Neural progenitor cell (in vitro differentiated cells): Measurements from ENCODE around the gene CYSTM1.

Source experiments
- EZH2 ChIP-seq: fragments of 200-600 bp; sonication (generic); IDR thresholded peaks from 2 replicates; pipeline ENCODE4 v1.6.1; 2017; ENCODE audit warnings: antibody characterized with exemption, mild to moderate bottlenecking, moderate library complexity
- EZH2phosphoT487 ChIP-seq: fragments of 200-600 bp; sonication (generic); IDR thresholded peaks from 2 replicates; pipeline ENCODE4 v1.6.1; 2017; ENCODE audit warnings: antibody characterized with exemption
- TF ChIP-seq, protein P1 (sequence below): fragments of 200-600 bp; sonication (generic); IDR thresholded peaks from 2 replicates; pipeline ENCODE4 v1.5.1; 2017; ENCODE audit warnings: antibody characterized with exemption, mild to moderate bottlenecking

DNA sequence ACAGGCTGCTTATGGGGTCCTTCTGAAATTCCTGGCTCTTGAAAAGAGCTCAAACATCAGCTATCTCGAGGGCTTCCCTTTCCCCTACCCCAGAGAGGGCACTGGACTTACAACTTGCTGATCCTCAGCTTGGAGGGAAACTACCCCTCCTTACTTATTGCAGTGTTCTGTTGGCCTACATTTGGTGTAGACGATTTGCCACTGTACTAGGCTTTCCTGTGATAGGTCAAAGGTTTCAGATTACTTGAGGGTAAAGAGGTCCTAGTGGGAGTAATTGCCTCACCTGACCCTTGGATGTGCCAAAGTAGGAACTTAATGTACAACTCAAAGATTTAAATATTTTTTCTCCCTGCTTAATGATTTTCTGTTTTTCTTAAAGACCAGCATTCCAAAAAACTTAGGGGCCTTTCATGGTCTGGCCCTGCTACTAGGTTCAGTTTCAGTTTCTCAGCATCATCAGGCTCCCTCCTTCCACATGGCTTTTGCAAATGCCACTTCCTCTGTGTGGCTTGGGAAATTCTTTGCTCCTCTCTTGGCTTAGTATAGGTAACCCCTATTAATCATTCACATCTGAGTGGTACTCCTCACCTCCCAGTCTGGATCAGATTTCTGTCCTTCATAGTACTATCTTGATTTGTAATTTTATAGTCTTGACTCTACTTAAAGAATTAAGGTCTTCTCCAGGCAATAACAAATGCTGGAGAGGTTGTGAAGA lies 32.4 kb downstream of the CYSTM1 start:
- TF ChIP-seq, protein P1, sequence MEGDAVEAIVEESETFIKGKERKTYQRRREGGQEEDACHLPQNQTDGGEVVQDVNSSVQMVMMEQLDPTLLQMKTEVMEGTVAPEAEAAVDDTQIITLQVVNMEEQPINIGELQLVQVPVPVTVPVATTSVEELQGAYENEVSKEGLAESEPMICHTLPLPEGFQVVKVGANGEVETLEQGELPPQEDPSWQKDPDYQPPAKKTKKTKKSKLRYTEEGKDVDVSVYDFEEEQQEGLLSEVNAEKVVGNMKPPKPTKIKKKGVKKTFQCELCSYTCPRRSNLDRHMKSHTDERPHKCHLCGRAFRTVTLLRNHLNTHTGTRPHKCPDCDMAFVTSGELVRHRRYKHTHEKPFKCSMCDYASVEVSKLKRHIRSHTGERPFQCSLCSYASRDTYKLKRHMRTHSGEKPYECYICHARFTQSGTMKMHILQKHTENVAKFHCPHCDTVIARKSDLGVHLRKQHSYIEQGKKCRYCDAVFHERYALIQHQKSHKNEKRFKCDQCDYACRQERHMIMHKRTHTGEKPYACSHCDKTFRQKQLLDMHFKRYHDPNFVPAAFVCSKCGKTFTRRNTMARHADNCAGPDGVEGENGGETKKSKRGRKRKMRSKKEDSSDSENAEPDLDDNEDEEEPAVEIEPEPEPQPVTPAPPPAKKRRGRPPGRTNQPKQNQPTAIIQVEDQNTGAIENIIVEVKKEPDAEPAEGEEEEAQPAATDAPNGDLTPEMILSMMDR: no peak
- TF ChIP-seq EZH2 (no peak), EZH2phosphoT487 (no peak)
